Measurements from ENCODE around the gene SPACA6. TPM values are rescaled to one million over a fixed set of nuclear protein-coding genes. Genes with fewer than 3 reads are reported as not detected.

Gene SPACA6
- total and polyA plus RNA-seq, 9 of the 15 experiments (the other 6 are each of a cell fraction or from before 2014, with no cell fraction given), result 1.3 to 17.3 (median 6.2) TPM

DNA sequence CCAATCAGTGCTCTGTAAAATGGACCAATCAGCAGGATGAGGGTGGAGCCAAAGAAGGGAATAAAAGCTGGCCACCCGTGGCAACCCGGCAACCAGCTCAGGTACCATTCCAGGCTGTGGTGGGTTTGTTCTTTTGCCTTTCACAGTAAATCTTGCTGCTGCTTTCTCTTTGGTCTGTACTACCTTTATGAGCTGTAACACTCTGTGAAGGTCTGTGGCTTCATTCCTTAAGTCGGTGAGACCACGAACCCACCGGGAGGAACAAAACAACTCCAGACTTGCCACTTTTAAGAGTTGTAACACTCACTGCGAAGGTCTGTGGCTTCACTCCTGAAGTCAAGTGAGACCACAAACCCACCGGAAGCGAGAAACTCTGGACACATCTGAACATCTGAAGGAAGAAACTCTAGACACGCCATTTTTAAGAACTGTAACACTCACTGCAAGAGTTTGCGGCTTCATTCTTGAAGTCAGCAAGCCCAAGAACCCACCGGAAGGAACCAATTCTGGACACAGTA is 16.5 kb upstream of the SPACA6 start:
- Histone ChIP-seq H3K79me2 (ENCODE audit: control insufficient read depth, insufficient read depth, low read length) (no peaks in the 10 kb centered on the region), H3K36me3 (ENCODE audit: control insufficient read depth, insufficient read depth, low read length) (no peaks in the 10 kb centered on the region), H3K9me3 (replicated peaks; ENCODE audit: control insufficient read depth, insufficient read depth, low read depth, low read length) (peaks cover 3% of the 10 kb centered on the region; the same call in 1 of the 2 replicates), H3K9me1 (ENCODE audit: control insufficient read depth, insufficient read depth, low read length) (no peaks in the 10 kb centered on the region), H3K27me3 (ENCODE audit: control insufficient read depth in 2 of 2, insufficient read depth in 2 of 2, low read length in 2 of 2) (no peaks in the 10 kb centered on the region), H3K27ac (ENCODE audit: extremely low read depth, low read depth, low read length) (no peak overlapping the region), H3K4me2 (ENCODE audit: insufficient read depth, low read length) (no peak overlapping the region), H4K20me1 (replicated peaks; ENCODE audit: control insufficient read depth, insufficient read depth, low read length) (no peaks in the 10 kb centered on the region), H3K4me1 (replicated peaks in 1 of 2; ENCODE audit: control insufficient read depth in 2 of 2, insufficient read depth in 2 of 2, low read length in 2 of 2) (no peaks in the 10 kb centered on the region), H2AFZ (ENCODE audit: low read depth, low read length) (no peak overlapping the region), H3K4me3 (no peak overlapping the region), H3K9ac (ENCODE audit: insufficient read depth in 1 of 2, low read depth in 2 of 2, low read length in 2 of 2) (no peak overlapping the region)
- 0 out of 2 replicates have a peak, but pooled peaks have one; percentile 22 for TF ChIP-seq C11orf30 (IDR thresholded peaks at IDR 0.05; ENCODE audit: low read depth)
- peak; percentile 33; the same call in 1 of the 2 replicates for TF ChIP-seq ZNF316 (IDR thresholded peaks at IDR 0.05)
- no peak for TF ChIP-seq CBX2 (IDR thresholded peaks at IDR 0.05; ENCODE audit: insufficient read depth, low read length, poor library complexity, severe bottlenecking)
- TF ChIP-seq, protein P1, sequence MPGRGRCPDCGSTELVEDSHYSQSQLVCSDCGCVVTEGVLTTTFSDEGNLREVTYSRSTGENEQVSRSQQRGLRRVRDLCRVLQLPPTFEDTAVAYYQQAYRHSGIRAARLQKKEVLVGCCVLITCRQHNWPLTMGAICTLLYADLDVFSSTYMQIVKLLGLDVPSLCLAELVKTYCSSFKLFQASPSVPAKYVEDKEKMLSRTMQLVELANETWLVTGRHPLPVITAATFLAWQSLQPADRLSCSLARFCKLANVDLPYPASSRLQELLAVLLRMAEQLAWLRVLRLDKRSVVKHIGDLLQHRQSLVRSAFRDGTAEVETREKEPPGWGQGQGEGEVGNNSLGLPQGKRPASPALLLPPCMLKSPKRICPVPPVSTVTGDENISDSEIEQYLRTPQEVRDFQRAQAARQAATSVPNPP (IDR thresholded peaks at IDR 0.05; ENCODE audit: borderline replicate concordance, insufficient read depth, insufficient read length), result no peak
- TF ChIP-seq, protein P2, sequence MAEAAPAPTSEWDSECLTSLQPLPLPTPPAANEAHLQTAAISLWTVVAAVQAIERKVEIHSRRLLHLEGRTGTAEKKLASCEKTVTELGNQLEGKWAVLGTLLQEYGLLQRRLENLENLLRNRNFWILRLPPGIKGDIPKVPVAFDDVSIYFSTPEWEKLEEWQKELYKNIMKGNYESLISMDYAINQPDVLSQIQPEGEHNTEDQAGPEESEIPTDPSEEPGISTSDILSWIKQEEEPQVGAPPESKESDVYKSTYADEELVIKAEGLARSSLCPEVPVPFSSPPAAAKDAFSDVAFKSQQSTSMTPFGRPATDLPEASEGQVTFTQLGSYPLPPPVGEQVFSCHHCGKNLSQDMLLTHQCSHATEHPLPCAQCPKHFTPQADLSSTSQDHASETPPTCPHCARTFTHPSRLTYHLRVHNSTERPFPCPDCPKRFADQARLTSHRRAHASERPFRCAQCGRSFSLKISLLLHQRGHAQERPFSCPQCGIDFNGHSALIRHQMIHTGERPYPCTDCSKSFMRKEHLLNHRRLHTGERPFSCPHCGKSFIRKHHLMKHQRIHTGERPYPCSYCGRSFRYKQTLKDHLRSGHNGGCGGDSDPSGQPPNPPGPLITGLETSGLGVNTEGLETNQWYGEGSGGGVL (CRISPR knock-in tag; IDR thresholded peaks at IDR 0.05), result no peak
- no peak for TF ChIP-seq ELF2 (CRISPR knock-in tag; IDR thresholded peaks at IDR 0.05)
- no peak for TF ChIP-seq ZNF165 (CRISPR knock-in tag; IDR thresholded peaks at IDR 0.05; ENCODE audit: borderline replicate concordance)
- no peak for TF ChIP-seq MCM5 (IDR thresholded peaks at IDR 0.05; ENCODE audit: low read depth)
- peak; percentile 48 for TF ChIP-seq NFYB (IDR thresholded peaks at IDR 0.05; ENCODE audit: extremely low read depth, insufficient read length)
- no peak for TF ChIP-seq ZZZ3 (IDR thresholded peaks at IDR 0.05)
- no peak for TF ChIP-seq FOS (IDR thresholded peaks at IDR 0.05; ENCODE audit: extremely low read depth, insufficient read length)
- intact Hi-C loops (cut with micrococcal nuclease), result no loop called here
- ATAC-seq (no peak), FAIRE-seq (no peak), DNase-seq (ENCODE audit: extremely low read depth in 1 of 4, low spot score in 3 of 4) (no peak)
- POLR2A ChIA-PET, result interaction anchor here (0.6 to 1.2 kb wide), 2 partner anchors 20 to 104 kb away, joined by 3 read pairs; no protein-coding TSS in a partner anchor
- no TSS peak for BruUV-seq (replicated peaks)
- in situ Hi-C loops (cut with MboI), result no loop called here
- 51% methylated on average over 7 of the region's 11 CpGs for WGBS (ENCODE audit: insufficient coverage, low coverage, missing lambda C conversion rate)
- CTCF ChIA-PET (ENCODE audit: low intra/inter-chr PET ratio), result no interaction called here
